IMR-90 (cell line): ENCODE data around the gene BAHD1. TPM values are rescaled to one million over a fixed set of nuclear protein-coding genes. Genes with fewer than 3 reads are reported as not detected.

ENCODE experiments used
- ATAC-seq: fragments of 200-7000 bp; cut with Tn5 transposase; 2 replicates; pipeline ENCODE4 v1.9.1; 2020; ENCODE audit warnings: low read depth, mild to moderate bottlenecking, moderate library complexity
- BruUV-seq: library from RNA; stranded (reverse); fragments of 400-500 nt; replicated peaks from 2 replicates; lab custom pipeline; 2021; lab: Mats Ljungman, UMichigan
- CTCF ChIA-PET: fragments of 300-600 bp; formaldehyde crosslinking; extraction: SDS; loops from one replicate; lab custom pipeline; 2021; ENCODE audit warnings: antibody characterized with exemption; lab: Yijun Ruan, JAX
- POLR2A ChIA-PET: fragments of 300-600 bp; sonication (Branson Sonifier 250); formaldehyde crosslinking; loops from one replicate; lab custom pipeline; 2022; ENCODE audit warnings: antibody characterized with exemption; ENCODE audit not compliant: unreplicated experiment; lab: Charles Lee
- DNase-seq: peaks from one replicate; pipeline ENCODE4 v3.0.0; 2013
- H2AFZ ChIP-seq: replicated peaks from 2 replicates; pipeline ENCODE3; 2013; ENCODE audit warnings: low read length, mild to moderate bottlenecking; ENCODE audit not compliant: poor library complexity
- H2AK5ac ChIP-seq: 2 replicates; pipeline ENCODE4 v1.6.1; 2013; ENCODE audit warnings: low read depth, low read length, inconsistent platforms
- H2AK9ac ChIP-seq: replicated peaks from 2 replicates; pipeline ENCODE3; 2013; ENCODE audit warnings: mild to moderate bottlenecking, low read depth, low read length, moderate library complexity; ENCODE audit not compliant: poor library complexity
- H2BK120ac ChIP-seq: 2 replicates; pipeline ENCODE4 v1.6.1; 2013; ENCODE audit warnings: low read depth, low read length, inconsistent platforms
- H2BK15ac ChIP-seq: 3 replicates; pipeline ENCODE4 v1.6.1; 2013; ENCODE audit warnings: low read depth, low read length, inconsistent platforms
- H2BK20ac ChIP-seq: 2 replicates; pipeline ENCODE4 v1.6.1; 2013; ENCODE audit warnings: low read depth, mild to moderate bottlenecking, inconsistent platforms, low read length, moderate library complexity
- H2BK5ac ChIP-seq: 2 replicates; pipeline ENCODE4 v1.6.1; 2013; ENCODE audit warnings: mild to moderate bottlenecking, low read depth, low read length, inconsistent platforms; ENCODE audit not compliant: poor library complexity, severe bottlenecking
- H3K14ac ChIP-seq: replicated peaks from 2 replicates; pipeline ENCODE4 v1.6.1; 2013; ENCODE audit warnings: low read depth, low read length, inconsistent platforms
- H3K18ac ChIP-seq: 2 replicates; pipeline ENCODE4 v1.6.1; 2013; ENCODE audit warnings: low read depth, low read length, control low read depth
- H3K23ac ChIP-seq: 2 replicates; pipeline ENCODE4 v1.6.1; 2013; ENCODE audit warnings: low read depth, low read length, inconsistent platforms
- H3K27ac ChIP-seq: 2 replicates; pipeline ENCODE4 v1.5.1; 2013; ENCODE audit warnings: mild to moderate bottlenecking, control low read depth, low read length; ENCODE audit not compliant: insufficient read depth
- H3K27me3 ChIP-seq: 2 replicates; pipeline ENCODE4 v1.6.1; 2013; ENCODE audit warnings: low read length; ENCODE audit not compliant: control insufficient read depth, insufficient read depth
- H3K36me3 ChIP-seq: 2 replicates; pipeline ENCODE4 v1.6.1; 2013; ENCODE audit warnings: low read length, mixed read lengths; ENCODE audit not compliant: control insufficient read depth, insufficient read depth
- H3K4ac ChIP-seq: 2 replicates; pipeline ENCODE4 v1.6.1; 2013; ENCODE audit warnings: low read depth, low read length, inconsistent platforms
- H3K4me1 ChIP-seq: 2 replicates; pipeline ENCODE4 v1.6.1; 2013; ENCODE audit warnings: low read length, mixed read lengths; ENCODE audit not compliant: control insufficient read depth, insufficient read depth
- H3K4me2 ChIP-seq: 2 replicates; pipeline ENCODE4 v1.6.1; 2013; ENCODE audit warnings: low read depth, mild to moderate bottlenecking, control low read depth, low read length, moderate library complexity
- H3K4me3 ChIP-seq: 2 replicates; pipeline ENCODE4 v1.5.1; 2013; ENCODE audit warnings: low read depth, mild to moderate bottlenecking, control low read depth, low read length, moderate library complexity; ENCODE audit not compliant: insufficient read depth
- H3K56ac ChIP-seq: 2 replicates; pipeline ENCODE4 v1.6.1; 2013; ENCODE audit warnings: low read length, inconsistent platforms; ENCODE audit not compliant: insufficient read depth; ENCODE audit errors: extremely low read depth
- H3K79me1 ChIP-seq, 2 experiments: 2 replicates each; pipeline ENCODE4 v1.6.1; 2013; ENCODE audit warnings: low read length in 2 of 2, inconsistent platforms in 1 of 2, low read depth in 1 of 2
- H3K9ac ChIP-seq: 2 replicates; pipeline ENCODE4 v1.6.1; 2013; ENCODE audit warnings: low read depth, low read length, control low read depth
- H3K9me1 ChIP-seq: 2 replicates; pipeline ENCODE4 v1.6.1; 2013; ENCODE audit warnings: low read length, inconsistent platforms; ENCODE audit not compliant: insufficient read depth
- H3K9me3 ChIP-seq: 2 replicates; pipeline ENCODE4 v1.6.1; 2013; ENCODE audit warnings: low read length; ENCODE audit not compliant: control insufficient read depth, insufficient read depth
- H4K20me1 ChIP-seq: 2 replicates; pipeline ENCODE4 v1.6.1; 2013; ENCODE audit warnings: low read length, inconsistent platforms; ENCODE audit not compliant: insufficient read depth
- H4K5ac ChIP-seq: 2 replicates; pipeline ENCODE4 v1.6.1; 2013; ENCODE audit warnings: mild to moderate bottlenecking, low read depth, low read length, control low read depth
- H4K8ac ChIP-seq, 2 experiments: 2 replicates each; pipeline ENCODE4 v1.6.1; 2013; ENCODE audit warnings: low read depth in 2 of 2, low read length in 2 of 2, control low read depth in 1 of 2, inconsistent platforms in 1 of 2
- H4K91ac ChIP-seq: 2 replicates; pipeline ENCODE4 v1.6.1; 2013; ENCODE audit warnings: low read depth, low read length, inconsistent platforms; ENCODE audit not compliant: insufficient read depth
- BHLHE40 ChIP-seq: fragments of 150-350 bp; IDR thresholded peaks from 2 replicates; pipeline ENCODE4 v1.6.1; 2016; ENCODE audit warnings: mild to moderate bottlenecking, low read depth, low read length
- CEBPB ChIP-seq: IDR thresholded peaks from 2 replicates; pipeline ENCODE4 v1.6.1; 2012; ENCODE audit warnings: low read depth, low read length, improper control_type of control experiment
- CHD1 ChIP-seq: IDR thresholded peaks from 2 replicates; pipeline ENCODE4 v1.6.1; 2012; ENCODE audit warnings: low read depth, low read length, improper control_type of control experiment
- ELK1 ChIP-seq: fragments of 150-350 bp; IDR thresholded peaks from 2 replicates; pipeline ENCODE4 v1.6.1; 2016; ENCODE audit warnings: low read depth, mild to moderate bottlenecking, low read length, moderate library complexity, borderline replicate concordance
- NFE2L2 ChIP-seq: fragments of 150-350 bp; IDR thresholded peaks from 2 replicates; pipeline ENCODE4 v1.6.1; 2016; ENCODE audit warnings: low read depth, mild to moderate bottlenecking, low read length
- RCOR1 ChIP-seq: IDR thresholded peaks from 2 replicates; pipeline ENCODE4 v1.6.1; 2012; ENCODE audit warnings: mild to moderate bottlenecking, low read length, improper control_type of control experiment; ENCODE audit not compliant: insufficient replicate concordance
- RFX5 ChIP-seq: IDR thresholded peaks from 2 replicates; pipeline ENCODE4 v1.8.0; 2012; ENCODE audit warnings: low read depth, mild to moderate bottlenecking, low read length, moderate library complexity
- WGBS, 2 experiments: methylation state at CpG; one replicate each; pipeline versions ENCODE4 v1.1.5 to v1.1.7; 2013; ENCODE audit warnings: missing lambda C conversion rate in 2 of 2; ENCODE audit not compliant: insufficient read length in 1 of 2; ENCODE audit errors: extremely low coverage in 2 of 2; 5-methylcytosine and 5-hydroxymethylcytosine counted together
- dilution Hi-C: fragments of 300-500 bp; cut with HindIII; formaldehyde crosslinking; loops from one replicate; pipeline ENCODE4 v1.14.3; 2018; ENCODE audit warnings: low sequenced_read_pairs; ENCODE audit not compliant: unreplicated experiment
- in situ Hi-C: fragments of 300-500 bp; cut with MboI; formaldehyde crosslinking; loops from 3 replicates; pipeline ENCODE4 v1.14.3; 2019; ENCODE audit warnings: low sequenced_read_pairs, inconsistent platforms, mixed read lengths
- intact Hi-C: fragments of 100-400 bp; cut with micrococcal nuclease; formaldehyde crosslinking; loops from 2 replicates; pipeline ENCODE4 v1.10.0; 2022
- polyA plus RNA-seq, 3 experiments: library from polyadenylated mRNA; depleted of rRNA; stranded (reverse); fragments of >200 nt; gene quantifications; 2 replicates each; pipeline ENCODE4 v1.2.3, GENCODE V29; 2012; ENCODE audit warnings: low replicate concordance in 1 of 3
- total RNA-seq: library from RNA; depleted of rRNA; stranded (reverse); fragments of >200 nt; gene quantifications from 2 replicates; pipeline ENCODE4 v1.2.3, GENCODE V29; 2012

The BAHD1 gene
- total and polyA plus RNA-seq, 2 of the 4 experiments (the other 2 are of a cell fraction), result 3.0 to 8.7 TPM

DNA sequence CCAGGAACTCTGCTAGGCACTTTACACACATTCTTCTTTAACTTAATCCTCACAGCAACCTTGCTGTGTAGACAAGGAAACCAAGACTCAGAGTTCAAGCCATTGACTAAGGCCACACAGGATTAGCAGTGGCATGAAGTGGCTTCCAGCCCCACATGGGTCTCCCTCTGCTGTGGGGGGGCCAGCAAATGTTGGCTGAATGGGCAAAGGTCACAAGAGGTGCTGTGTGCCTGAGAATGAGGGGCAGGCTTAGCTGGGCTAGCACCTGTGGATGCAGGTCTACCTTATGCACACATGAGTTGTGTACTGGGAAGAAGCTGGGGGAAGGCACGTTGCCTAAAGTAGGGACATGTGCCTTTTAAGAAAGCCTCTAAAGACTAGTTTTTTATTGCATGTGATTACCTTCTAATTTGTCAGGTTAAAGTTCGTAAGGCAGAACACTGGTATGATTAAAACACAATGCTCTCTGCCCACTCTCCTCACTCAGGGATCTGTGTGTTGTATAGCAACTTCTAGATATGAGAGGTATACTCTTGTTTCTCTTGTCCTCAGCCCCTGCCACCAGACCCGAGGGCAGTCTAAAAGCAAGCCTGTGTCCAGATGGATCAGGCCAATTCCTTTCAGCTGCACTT is 10.9 kb downstream of the BAHD1 start:
- H3K23ac ChIP-seq, result no peak overlapping the region
- H4K5ac ChIP-seq, result no peak overlapping the region
- no peak overlapping the region for H2AK9ac ChIP-seq
- H3K79me1 ChIP-seq, result peaks cover 36 to 84% of the 10 kb centered on the region in 2 experiments
- H3K4me1 ChIP-seq, result peaks cover 14% of the 10 kb centered on the region
- H2BK120ac ChIP-seq, result no peak overlapping the region
- H3K9me3 ChIP-seq, result no peaks in the 10 kb centered on the region
- no peaks in the 10 kb centered on the region for H3K27me3 ChIP-seq
- H2BK15ac ChIP-seq, result no peak overlapping the region
- no peak overlapping the region for H3K9ac ChIP-seq
- TF ChIP-seq RCOR1 (no peak), CHD1 (no peak), RFX5 (no peak), CEBPB (no peak), BHLHE40 (no peak), NFE2L2 (no peak), ELK1 (no peak)
- H2AK5ac ChIP-seq, result no peak overlapping the region
- in situ Hi-C loops (no loop called here), dilution Hi-C loops (no loop called here), intact Hi-C loops (no loop called here)
- H3K18ac ChIP-seq, result no peak overlapping the region
- no peak for ATAC-seq
- CTCF ChIA-PET, result no interaction called here
- peaks cover 80% of the 10 kb centered on the region for H4K20me1 ChIP-seq
- no peak for DNase-seq
- no peak overlapping the region for H4K8ac ChIP-seq
- no peak overlapping the region for H3K14ac ChIP-seq
- no peak overlapping the region for H2BK20ac ChIP-seq
- H4K91ac ChIP-seq, result no peak overlapping the region
- no peak overlapping the region for H2BK5ac ChIP-seq
- BruUV-seq, result no TSS peak
- H3K4ac ChIP-seq, result no peak overlapping the region
- no peak overlapping the region for H2AFZ ChIP-seq
- no peak overlapping the region for H3K27ac ChIP-seq
- WGBS, 2 experiments, result no CpG with 5 or more reads among the region's 3 CpGs
- peaks cover 31% of the 10 kb centered on the region for H3K9me1 ChIP-seq
- H3K4me3 ChIP-seq, result no peak overlapping the region
- no peaks in the 10 kb centered on the region for H3K36me3 ChIP-seq
- POLR2A ChIA-PET, result no interaction called here
- H3K4me2 ChIP-seq, result no peak overlapping the region
- H3K56ac ChIP-seq, result no peak overlapping the region
